ENCODE data around the gene LYPD6.
A peak's percentile ranks its signal among the peaks of the same experiment; 100 is the strongest.
"Not testable (repeated sequence)": the region's sequence is repeated elsewhere in the genome, so short reads cannot be mapped to it uniquely, and the experiment has no call there.

LYPD6 gene

GRCh38 chr2:149330127-149331022 is at the start of gene LYPD6:
Gene LYPD6, plus strand, starts transcription at chr2:149330587. Its CDS starts 107,122 bp downstream, at chr2:149437709.
- Histone ChIP-seq H3K27me3 (ENCODE audit: insufficient read depth, low read length) (peaks cover 15% of the 10 kb centered on the region), H3K9me3 (ENCODE audit: insufficient read depth, low read depth, low read length) (no peaks in the 10 kb centered on the region), H3K4me1 (ENCODE audit: insufficient read depth, low read length) (peaks cover 8% of the 10 kb centered on the region; the same call in 1 of the 2 replicates), H3K36me3 (ENCODE audit: insufficient read depth, low read depth, low read length) (no peaks in the 10 kb centered on the region), H3K27ac (ENCODE audit: low read length) (no peak within 1 kb of the TSS), H3K9ac (ENCODE audit: low read depth, low read length) (peak within 1 kb of the TSS; percentile 76; the same call in 1 of the 2 replicates), H3K4me3 (ENCODE audit: low read length) (peak within 1 kb of the TSS; percentile 90)

DNA sequence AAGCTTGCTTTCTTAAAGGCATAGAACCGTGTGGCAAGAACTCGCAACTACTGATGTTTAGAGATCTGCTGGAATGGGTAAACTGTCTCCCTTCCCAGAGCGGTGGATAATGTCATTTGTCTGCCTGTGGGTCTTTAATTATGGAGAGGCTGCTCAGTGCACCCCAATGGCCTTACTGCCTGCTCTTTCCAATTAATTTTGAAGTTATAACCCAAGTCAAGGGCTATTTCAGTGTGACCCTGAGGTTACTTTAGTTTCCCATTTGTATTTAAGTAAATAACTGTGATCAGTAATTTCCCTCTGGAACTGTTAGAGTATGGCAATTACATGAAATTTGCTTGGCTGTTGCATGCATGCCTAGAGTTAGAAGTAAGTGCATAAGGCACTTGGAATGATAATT is 48.9 kb upstream of the LYPD6 start:
- Histone ChIP-seq H3K27me3 (ENCODE audit: insufficient read depth, low read length) (no peaks in the 10 kb centered on the region), H3K4me1 (ENCODE audit: insufficient read depth, low read length) (no peaks in the 10 kb centered on the region), H3K36me3 (ENCODE audit: insufficient read depth, low read depth, low read length) (no peaks in the 10 kb centered on the region), H3K9me3 (ENCODE audit: insufficient read depth, low read depth, low read length) (no peaks in the 10 kb centered on the region), H3K4me3 (ENCODE audit: low read length) (no peak overlapping the region), H3K9ac (ENCODE audit: low read depth, low read length) (no peak overlapping the region), H3K27ac (ENCODE audit: low read length) (no peak overlapping the region)

DNA sequence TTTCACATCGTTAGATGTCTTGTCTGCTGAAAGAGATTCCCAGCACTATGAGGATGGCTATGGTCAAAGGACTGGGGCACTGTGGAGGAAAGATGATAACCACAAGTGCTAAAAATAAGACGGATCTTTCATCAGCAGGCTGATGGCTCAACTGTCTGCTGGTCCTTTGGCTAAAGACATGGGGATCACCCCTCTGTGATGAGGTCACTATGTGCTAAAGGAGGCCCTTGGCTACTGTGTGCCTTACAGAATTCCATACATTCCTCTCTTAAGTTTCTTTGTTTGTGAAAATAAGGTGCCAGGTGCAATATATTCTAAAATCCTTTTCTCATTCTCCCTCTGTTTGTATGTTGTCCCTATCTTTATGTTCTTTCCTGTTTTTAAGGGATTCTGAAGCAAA is 39.7 kb upstream of the LYPD6 start:
- no peak overlapping the region for H3K9ac ChIP-seq (ENCODE audit: low read depth, low read length)
- H3K4me3 ChIP-seq (ENCODE audit: low read length) = peak overlapping the region; percentile 15; the same call in 1 of the 2 replicates
- H3K27ac ChIP-seq (ENCODE audit: low read length) = no peak overlapping the region

GRCh38 chr2:149291881-149292280 is 38.5 kb upstream of the LYPD6 start:
- Histone ChIP-seq H3K27ac (ENCODE audit: low read length) (no peak overlapping the region), H3K4me3 (ENCODE audit: low read length) (peak overlapping the region; percentile 0; the same call in 1 of the 2 replicates), H3K9me3 (ENCODE audit: insufficient read depth, low read depth, low read length) (no peaks in the 10 kb centered on the region), H3K9ac (ENCODE audit: low read depth, low read length) (peak overlapping the region; percentile 27; the same call in 1 of the 2 replicates), H3K36me3 (ENCODE audit: insufficient read depth, low read depth, low read length) (no peaks in the 10 kb centered on the region), H3K4me1 (ENCODE audit: insufficient read depth, low read length) (peaks cover 45% of the 10 kb centered on the region), H3K27me3 (ENCODE audit: insufficient read depth, low read length) (peaks cover 8% of the 10 kb centered on the region)

More for the DNA sequence above, 39.7 kb upstream of the LYPD6 start:
- Histone ChIP-seq H3K36me3 (ENCODE audit: insufficient read depth, low read depth, low read length) (no peaks in the 10 kb centered on the region), H3K4me1 (ENCODE audit: insufficient read depth, low read length) (peaks cover 45% of the 10 kb centered on the region), H3K9me3 (ENCODE audit: insufficient read depth, low read depth, low read length) (no peaks in the 10 kb centered on the region), H3K27me3 (ENCODE audit: insufficient read depth, low read length) (peaks cover 8% of the 10 kb centered on the region)

DNA sequence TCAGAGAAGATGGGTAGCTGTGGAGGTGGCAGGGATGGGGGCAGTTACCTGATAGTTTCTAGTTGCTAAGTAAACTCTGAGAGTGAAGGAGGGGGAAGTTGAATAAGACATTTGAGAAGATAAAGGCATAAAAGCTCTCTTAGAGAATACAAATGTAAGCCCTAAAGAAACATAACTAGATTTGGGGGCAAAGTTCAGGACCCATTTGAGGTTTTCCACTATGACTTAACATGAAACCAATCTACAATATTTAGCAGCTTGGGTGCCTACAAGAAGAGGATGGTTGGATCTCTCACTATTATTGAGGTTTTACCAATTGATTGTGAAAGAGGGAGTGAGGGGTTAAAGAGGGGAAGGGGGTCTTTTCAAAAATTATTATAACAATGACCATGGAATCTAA is 34.4 kb upstream of the LYPD6 start:
- H3K9me3 ChIP-seq (ENCODE audit: insufficient read depth, low read depth, low read length) = no peaks in the 10 kb centered on the region
- no peak overlapping the region for H3K4me3 ChIP-seq (ENCODE audit: low read length)
- peaks cover 30% of the 10 kb centered on the region for H3K4me1 ChIP-seq (ENCODE audit: insufficient read depth, low read length)
- H3K36me3 ChIP-seq (ENCODE audit: insufficient read depth, low read depth, low read length) = no peaks in the 10 kb centered on the region
- H3K27ac ChIP-seq (ENCODE audit: low read length) = no peak overlapping the region
- H3K27me3 ChIP-seq (ENCODE audit: insufficient read depth, low read length) = peaks cover 8% of the 10 kb centered on the region
- H3K9ac ChIP-seq (ENCODE audit: low read depth, low read length) = no peak overlapping the region

- Histone ChIP-seq H3K9me3 (ENCODE audit: insufficient read depth, low read depth, low read length) (no peaks in the 10 kb centered on the region), H3K27ac (ENCODE audit: low read length) (no peak overlapping the region), H3K4me1 (ENCODE audit: insufficient read depth, low read length) (no peaks in the 10 kb centered on the region), H3K9ac (ENCODE audit: low read depth, low read length) (no peak overlapping the region), H3K27me3 (ENCODE audit: insufficient read depth, low read length) (no peaks in the 10 kb centered on the region), H3K4me3 (ENCODE audit: low read length) (no peak overlapping the region), H3K36me3 (ENCODE audit: insufficient read depth, low read depth, low read length) (no peaks in the 10 kb centered on the region)
Measured at GRCh38 chr2:149307014-149307413, 23.4 kb upstream of the LYPD6 start.

GRCh38 chr2:149310349-149310748 is 20.0 kb upstream of the LYPD6 start:
- no peak overlapping the region for H3K27ac ChIP-seq (ENCODE audit: low read length)
- H3K9me3 ChIP-seq (ENCODE audit: insufficient read depth, low read depth, low read length) = no peaks in the 10 kb centered on the region
- peaks cover 18% of the 10 kb centered on the region for H3K4me1 ChIP-seq (ENCODE audit: insufficient read depth, low read length)
- H3K36me3 ChIP-seq (ENCODE audit: insufficient read depth, low read depth, low read length) = no peaks in the 10 kb centered on the region
- H3K27me3 ChIP-seq (ENCODE audit: insufficient read depth, low read length) = no peaks in the 10 kb centered on the region
- H3K4me3 ChIP-seq (ENCODE audit: low read length) = no peak overlapping the region
- no peak overlapping the region for H3K9ac ChIP-seq (ENCODE audit: low read depth, low read length)

DNA sequence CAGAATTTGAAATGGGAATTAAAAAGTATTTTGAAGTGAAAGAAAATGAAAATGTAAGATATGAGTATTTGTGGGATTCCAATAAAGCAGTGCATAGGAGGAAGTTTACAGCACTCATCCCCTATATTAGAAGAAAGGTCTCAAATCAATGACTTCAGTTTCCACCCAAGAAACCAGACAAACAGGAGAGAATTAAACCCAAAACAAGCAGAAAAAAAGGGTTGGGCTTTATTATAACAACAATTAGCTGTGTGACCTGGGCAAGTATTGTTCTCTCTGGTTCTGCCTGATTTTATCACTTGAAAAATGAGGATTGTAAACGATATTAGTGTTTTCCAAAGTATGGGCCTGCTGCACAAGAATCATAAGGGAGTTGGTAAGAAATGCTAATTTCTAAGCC is 18.3 kb upstream of the LYPD6 start:
- Histone ChIP-seq H3K9me3 (ENCODE audit: insufficient read depth, low read depth, low read length) (no peaks in the 10 kb centered on the region), H3K4me3 (ENCODE audit: low read length) (no peak overlapping the region), H3K9ac (ENCODE audit: low read depth, low read length) (no peak overlapping the region), H3K27ac (ENCODE audit: low read length) (no peak overlapping the region), H3K4me1 (ENCODE audit: insufficient read depth, low read length) (peaks cover 26% of the 10 kb centered on the region), H3K27me3 (ENCODE audit: insufficient read depth, low read length) (no peaks in the 10 kb centered on the region), H3K36me3 (ENCODE audit: insufficient read depth, low read depth, low read length) (no peaks in the 10 kb centered on the region)

DNA sequence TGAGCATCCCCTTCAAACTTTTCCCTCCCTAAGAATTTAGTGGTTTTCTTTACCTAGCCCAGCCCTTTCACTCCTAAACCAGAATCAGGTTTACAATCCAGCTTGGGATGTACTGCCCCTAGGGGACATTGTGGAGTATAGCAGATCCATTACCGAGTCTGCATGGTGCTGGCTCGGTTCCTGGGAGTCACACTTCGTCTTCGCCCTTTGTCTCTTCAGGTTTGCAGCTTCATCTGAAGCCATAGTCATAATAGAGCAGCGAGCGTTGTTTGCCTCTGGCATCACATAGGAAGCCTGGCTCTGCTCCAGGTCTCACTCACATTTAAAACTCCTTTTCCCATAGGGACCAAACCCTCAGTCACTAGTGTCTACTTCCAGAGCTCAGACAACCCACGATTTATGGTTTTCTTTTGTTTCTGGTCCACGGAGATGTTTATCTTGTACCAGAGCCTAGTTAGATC is 16.8 kb upstream of the LYPD6 start:
- 0 out of 2 replicates have a peak overlapping the region, but pooled peaks have one; percentile 9 for H3K4me3 ChIP-seq (ENCODE audit: low read length)
- H3K9ac ChIP-seq (ENCODE audit: low read depth, low read length) = peak overlapping the region; percentile 43; the same call in 1 of the 2 replicates
- no peaks in the 10 kb centered on the region for H3K9me3 ChIP-seq (ENCODE audit: insufficient read depth, low read depth, low read length)
- H3K27me3 ChIP-seq (ENCODE audit: insufficient read depth, low read length) = no peaks in the 10 kb centered on the region
- no peaks in the 10 kb centered on the region for H3K36me3 ChIP-seq (ENCODE audit: insufficient read depth, low read depth, low read length)
- H3K4me1 ChIP-seq (ENCODE audit: insufficient read depth, low read length) = peaks cover 26% of the 10 kb centered on the region
- no peak overlapping the region for H3K27ac ChIP-seq (ENCODE audit: low read length)

DNA sequence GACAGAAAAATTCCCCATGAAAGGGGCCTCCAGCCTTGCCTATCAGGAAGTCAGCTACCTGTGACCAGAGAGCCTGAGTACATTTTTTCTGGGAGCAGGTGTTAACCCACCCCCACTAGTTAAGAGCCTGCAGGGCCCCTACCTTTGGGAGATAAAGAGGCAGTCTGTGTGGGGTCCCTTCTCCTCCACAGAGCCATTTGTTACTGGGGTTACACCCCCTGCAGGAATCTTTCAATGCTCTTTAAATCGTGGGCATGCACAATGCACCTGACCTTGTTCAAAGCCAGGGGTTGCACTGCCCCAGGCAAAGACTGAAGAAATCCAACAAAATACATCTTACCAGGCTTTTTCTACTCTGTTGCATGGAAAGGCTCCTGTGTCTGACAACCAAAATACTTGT is 15.7 kb upstream of the LYPD6 start:
- H3K9me3 ChIP-seq (ENCODE audit: insufficient read depth, low read depth, low read length) = no peaks in the 10 kb centered on the region
- H3K9ac ChIP-seq (ENCODE audit: low read depth, low read length) = no peak overlapping the region
- H3K36me3 ChIP-seq (ENCODE audit: insufficient read depth, low read depth, low read length) = no peaks in the 10 kb centered on the region
- no peak overlapping the region for H3K27ac ChIP-seq (ENCODE audit: low read length)
- no peaks in the 10 kb centered on the region for H3K27me3 ChIP-seq (ENCODE audit: insufficient read depth, low read length)
- peak overlapping the region; percentile 39; the same call in 1 of the 2 replicates for H3K4me3 ChIP-seq (ENCODE audit: low read length)
- peaks cover 26% of the 10 kb centered on the region for H3K4me1 ChIP-seq (ENCODE audit: insufficient read depth, low read length)

DNA sequence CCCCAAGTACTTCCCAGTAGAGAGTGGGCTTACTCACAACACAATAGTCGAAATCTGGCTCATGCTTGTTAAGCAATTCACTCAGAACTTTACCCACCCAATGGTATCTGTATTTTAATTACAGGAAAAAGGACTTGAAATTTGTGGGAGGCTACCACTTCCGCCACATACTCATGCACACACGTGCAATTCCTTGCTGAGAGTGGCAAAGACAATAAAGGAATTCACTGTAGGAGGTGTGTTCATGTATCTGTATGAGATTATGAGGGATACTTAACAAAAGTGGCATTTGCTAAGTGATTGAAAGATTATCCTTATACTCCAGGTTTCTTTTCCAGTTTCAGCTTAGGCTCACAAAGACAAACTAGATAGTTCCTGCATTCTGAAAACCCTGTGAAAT is 14.9 kb upstream of the LYPD6 start:
- no peak overlapping the region for H3K4me3 ChIP-seq (ENCODE audit: low read length)
- H3K36me3 ChIP-seq (ENCODE audit: insufficient read depth, low read depth, low read length) = no peaks in the 10 kb centered on the region
- no peaks in the 10 kb centered on the region for H3K9me3 ChIP-seq (ENCODE audit: insufficient read depth, low read depth, low read length)
- no peaks in the 10 kb centered on the region for H3K27me3 ChIP-seq (ENCODE audit: insufficient read depth, low read length)
- H3K9ac ChIP-seq (ENCODE audit: low read depth, low read length) = no peak overlapping the region; the same call in 1 of the 2 replicates
- H3K4me1 ChIP-seq (ENCODE audit: insufficient read depth, low read length) = peaks cover 26% of the 10 kb centered on the region
- H3K27ac ChIP-seq (ENCODE audit: low read length) = no peak overlapping the region

DNA sequence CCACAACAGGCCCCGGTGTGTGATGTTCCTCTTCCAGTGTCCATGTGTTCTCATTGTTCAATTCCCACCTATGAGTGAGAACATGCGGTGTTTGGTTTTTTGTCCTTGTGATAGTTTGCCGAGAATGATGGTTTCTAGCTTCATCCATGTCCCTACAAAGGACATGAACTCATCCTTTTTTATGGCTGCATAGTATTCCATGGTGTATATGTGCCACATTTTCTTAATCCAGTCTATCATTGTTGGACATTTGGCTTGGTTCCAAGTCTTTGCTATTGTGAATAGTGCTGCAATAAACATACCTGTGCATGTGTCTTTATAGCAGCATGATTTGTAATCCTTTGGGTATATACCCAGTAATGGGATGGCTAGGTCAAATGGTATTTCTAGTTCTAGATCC is 11.8 kb upstream of the LYPD6 start:
- not testable (repeated sequence) for H3K36me3 ChIP-seq (ENCODE audit: insufficient read depth, low read depth, low read length); H3K27me3 ChIP-seq (ENCODE audit: insufficient read depth, low read length); H3K9ac ChIP-seq (ENCODE audit: low read depth, low read length); H3K27ac ChIP-seq (ENCODE audit: low read length); H3K9me3 ChIP-seq (ENCODE audit: insufficient read depth, low read depth, low read length); H3K4me3 ChIP-seq (ENCODE audit: low read length)
- peaks cover 25% of the 10 kb centered on the region for H3K4me1 ChIP-seq (ENCODE audit: insufficient read depth, low read length)
